ENCODE measurements around the gene HRH1.

GRCh38 chr3:11304175-11304574 is 149.9 kb downstream of the HRH1 start:
- no peak for TF ChIP-seq POLR2A (IDR thresholded peaks at IDR 0.05)
- TF ChIP-seq, protein P1, sequence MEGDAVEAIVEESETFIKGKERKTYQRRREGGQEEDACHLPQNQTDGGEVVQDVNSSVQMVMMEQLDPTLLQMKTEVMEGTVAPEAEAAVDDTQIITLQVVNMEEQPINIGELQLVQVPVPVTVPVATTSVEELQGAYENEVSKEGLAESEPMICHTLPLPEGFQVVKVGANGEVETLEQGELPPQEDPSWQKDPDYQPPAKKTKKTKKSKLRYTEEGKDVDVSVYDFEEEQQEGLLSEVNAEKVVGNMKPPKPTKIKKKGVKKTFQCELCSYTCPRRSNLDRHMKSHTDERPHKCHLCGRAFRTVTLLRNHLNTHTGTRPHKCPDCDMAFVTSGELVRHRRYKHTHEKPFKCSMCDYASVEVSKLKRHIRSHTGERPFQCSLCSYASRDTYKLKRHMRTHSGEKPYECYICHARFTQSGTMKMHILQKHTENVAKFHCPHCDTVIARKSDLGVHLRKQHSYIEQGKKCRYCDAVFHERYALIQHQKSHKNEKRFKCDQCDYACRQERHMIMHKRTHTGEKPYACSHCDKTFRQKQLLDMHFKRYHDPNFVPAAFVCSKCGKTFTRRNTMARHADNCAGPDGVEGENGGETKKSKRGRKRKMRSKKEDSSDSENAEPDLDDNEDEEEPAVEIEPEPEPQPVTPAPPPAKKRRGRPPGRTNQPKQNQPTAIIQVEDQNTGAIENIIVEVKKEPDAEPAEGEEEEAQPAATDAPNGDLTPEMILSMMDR (IDR thresholded peaks at IDR 0.05), result no peak
